Inflammatory macrophage (primary cell): ENCODE measurements around the gene SPATA31C1.
A peak's percentile ranks its signal among the peaks of the same experiment; 100 is the strongest.
"Not testable (repeated sequence)": the region's sequence is repeated elsewhere in the genome, so short reads cannot be mapped to it uniquely, and the experiment has no call there.

Experiments
- DNase-seq, 2 donors: peaks; one replicate each; pipeline ENCODE4 v3.0.0-alpha.2; 2020 to 2022
- total RNA-seq, 18 experiments: gene quantifications; one replicate each; lab custom pipeline; 2026; ENCODE audit warnings: mixed read lengths in 6 of 18, inconsistent platforms in 2 of 18; lab: John Stamatoyannopoulos, UW

SPATA31C1 gene
- 0 to 0.10 (median 0) reads per million in 18 experiments for total RNA-seq

DNA sequence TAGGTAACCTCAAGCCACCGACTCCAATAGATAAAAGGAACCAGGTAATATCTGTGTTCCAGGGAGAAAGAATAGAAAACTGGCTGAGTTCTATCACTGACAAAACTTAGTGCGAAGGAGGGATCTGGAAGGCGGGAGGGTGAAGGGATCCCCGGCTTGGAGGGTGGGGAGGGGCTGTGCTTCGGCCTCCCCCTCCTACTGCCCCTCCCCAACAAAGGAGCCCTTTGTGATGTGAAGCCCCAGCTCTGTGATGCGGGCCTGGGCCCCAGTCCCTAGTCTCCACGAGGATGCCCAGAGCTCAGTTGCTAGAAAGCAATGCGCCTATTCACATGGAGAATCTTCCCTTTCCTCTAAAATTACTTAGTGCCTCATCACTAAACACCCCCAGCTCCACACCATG lies at the start of gene SPATA31C1:
TSS of gene SPATA31C1 (plus strand) at position 301 of the 400 bp plus-strand sequence.
- DNase-seq: not testable (repeated sequence)

DNA sequence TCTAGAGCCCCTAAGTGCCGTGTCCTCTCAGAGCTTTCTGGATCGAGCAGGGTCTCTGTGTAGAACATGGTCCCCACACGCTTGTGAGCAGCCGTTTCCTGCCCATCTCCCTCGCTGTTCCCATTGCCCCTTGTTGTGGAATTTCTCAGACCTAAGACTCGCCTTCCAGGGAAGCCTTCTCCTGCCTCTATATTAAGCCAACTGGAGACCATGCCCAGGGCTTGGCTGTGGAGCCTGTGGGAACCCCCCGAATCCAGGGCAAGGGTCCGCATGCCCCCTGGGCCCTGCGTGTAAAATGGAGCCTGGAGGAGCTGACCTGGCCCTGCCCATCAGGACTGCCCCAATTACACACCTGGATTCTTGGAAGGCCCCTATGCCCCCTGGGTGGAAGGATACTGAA lies 49.6 kb upstream of the SPATA31C1 start:
- DNase-seq: no peak

DNA sequence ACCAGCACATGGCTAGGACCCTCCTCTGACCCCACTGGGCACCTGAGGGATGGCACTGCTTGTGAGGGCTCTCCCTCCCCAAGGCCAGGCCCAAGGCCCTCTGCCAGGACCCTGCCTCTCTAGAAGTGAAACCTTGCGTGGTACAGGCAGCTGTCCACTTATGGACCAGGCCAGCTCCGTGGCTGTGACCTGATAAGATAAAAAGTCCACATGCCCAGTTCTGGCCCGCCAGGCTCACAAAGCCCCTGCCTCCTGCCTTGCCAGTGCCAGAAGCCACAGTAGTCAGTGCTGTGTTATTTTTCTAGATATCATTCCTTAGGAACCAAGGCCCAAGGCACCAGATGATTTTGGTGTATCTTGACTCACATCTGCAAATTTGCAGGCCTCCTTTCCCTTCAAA lies 49.1 kb upstream of the SPATA31C1 start:
- no peak for DNase-seq

DNA sequence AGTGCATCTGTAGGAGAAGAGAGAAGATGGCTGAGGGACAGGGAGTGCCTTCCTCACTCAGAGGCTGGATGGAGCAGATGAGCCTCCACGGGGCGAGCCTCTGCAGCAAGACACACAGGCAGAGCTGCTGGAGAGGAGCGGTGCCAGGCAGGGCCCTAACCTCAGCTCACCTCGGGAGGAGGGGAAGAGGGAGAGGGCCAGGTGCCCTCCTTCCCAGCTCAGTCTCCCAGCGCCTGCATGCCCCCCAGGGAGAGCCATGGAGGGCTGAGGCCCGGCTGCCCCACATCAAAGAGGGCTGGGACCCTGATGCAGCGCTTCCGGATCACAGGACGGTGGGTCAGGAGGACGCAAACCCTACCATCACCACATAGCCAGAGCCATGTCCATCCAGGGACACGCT lies 48.7 kb upstream of the SPATA31C1 start:
- DNase-seq: no peak

DNA sequence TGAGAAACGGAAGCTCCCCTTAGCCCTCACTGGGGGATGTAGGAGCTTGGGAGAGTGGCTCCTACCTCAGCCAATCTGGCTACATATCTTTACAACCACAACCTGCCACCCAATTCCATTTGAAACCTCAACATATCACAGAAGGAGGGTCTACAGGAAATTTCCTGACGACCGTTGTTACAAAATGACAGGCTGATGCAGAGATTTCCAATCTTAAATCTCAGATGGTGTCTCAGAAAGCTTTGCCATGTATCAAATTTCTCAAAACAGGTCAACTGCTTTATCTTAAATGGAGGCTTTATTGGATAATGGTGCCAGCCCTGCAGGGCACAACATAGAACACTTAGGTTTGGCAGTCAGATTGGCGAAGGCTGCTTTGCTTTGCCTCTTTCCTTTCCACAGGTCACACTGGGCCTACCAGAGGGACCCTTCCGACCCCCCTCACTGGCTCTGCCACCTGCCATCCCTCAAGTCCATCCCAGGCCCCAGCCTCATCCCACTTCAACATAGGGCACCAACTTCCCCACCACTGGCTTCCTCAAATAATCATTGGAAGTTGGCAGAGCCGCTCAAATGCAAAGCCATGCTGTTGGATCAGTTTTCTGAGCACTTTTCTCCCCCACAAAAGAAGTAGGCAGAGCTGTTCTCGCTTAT lies 46.2 kb upstream of the SPATA31C1 start:
- no peak for DNase-seq

DNA sequence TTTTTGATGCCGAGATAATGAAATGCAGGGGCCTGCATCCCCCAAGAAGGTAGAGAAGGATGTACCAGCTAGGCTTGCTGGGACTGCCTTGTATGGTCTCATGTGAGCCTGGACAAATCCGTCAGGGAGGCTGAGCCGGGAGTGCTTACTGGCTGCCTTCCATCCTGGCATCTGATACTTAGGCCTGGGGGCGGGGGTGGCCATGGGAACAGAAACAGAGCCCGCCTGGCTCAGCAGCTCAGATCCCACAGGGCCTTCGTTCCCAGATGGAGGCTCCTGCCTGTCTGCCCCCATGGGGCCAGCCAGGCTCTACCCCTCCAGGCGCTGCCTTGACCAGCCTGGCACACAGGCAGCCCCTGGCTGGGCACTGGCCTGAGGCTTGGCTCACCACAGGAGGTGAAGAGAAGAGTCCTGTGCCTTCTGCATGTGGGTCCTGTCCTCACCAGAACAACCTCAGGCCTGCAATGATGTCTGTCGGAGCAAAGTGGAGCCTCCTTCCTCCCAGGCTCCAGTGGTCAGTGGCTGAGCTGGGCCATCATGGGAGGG lies 45.6 kb upstream of the SPATA31C1 start:
- no peak for DNase-seq

DNA sequence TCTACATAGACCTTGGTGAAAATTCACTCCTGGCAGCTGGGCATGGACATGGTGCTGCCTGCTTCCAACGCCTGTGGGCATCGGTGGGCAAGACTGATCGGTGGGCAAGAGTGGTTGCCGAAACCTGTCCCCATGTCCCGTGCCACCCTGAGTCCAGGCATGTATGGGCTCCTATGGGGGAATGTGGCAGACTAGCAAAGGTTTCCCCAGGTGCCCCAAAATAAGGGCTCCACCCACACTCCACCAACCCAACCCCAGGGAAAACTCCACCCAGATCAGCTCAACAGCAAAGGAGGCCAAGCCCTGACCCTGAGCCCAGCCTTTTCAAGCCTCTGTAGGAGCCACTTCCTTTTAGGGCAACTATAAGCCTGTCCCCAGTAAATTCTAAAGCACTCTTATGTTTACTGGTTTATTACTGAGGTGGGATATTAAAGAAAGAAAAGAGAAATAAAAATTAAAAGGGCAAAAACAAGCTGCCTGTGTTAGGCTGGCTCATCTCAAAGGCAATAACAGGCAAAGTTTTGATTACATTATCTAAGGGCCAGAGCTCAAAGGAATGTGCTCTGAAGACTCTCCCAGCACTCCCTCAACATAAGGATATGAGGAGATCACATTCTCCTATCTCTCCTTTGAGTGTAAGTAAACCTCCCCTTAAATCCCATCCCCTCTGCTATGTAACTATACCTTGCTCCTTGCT lies 44.0 kb upstream of the SPATA31C1 start:
- no peak for DNase-seq

DNA sequence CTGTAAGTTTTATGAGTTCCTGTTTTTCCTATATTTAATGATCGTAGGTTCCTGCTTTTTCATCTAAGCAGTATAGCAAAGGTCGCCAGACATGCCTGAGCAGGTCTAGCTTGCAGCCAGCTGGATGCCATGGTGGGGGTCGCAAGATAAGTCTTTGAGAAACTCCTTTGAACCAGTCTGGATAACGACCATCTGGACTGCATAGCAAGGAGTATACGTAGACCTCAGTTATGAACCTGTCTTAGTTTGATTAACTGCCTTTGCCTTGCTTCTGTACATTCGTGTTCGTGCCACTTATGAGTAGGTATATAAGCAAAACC lies 43.5 kb upstream of the SPATA31C1 start:
- DNase-seq: no peak

DNA sequence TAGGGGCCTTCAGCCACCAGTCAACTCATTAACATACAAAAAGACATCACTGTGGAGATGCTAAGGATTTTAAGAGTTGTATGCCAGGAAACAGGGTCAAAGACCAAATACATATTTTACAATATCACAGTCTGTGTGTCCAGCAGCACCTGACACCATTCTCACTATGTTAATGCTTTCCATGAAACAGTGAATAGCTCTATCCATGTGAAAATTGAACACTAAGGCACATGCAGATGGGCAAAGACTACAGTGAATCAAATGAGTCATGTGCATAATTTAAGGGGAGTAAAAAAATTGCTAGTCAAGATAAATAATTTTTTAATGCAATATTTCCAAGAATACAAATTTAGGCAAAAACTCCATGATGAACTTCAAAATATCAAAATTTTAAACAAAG lies 42.7 kb upstream of the SPATA31C1 start:
- DNase-seq: no peak

DNA sequence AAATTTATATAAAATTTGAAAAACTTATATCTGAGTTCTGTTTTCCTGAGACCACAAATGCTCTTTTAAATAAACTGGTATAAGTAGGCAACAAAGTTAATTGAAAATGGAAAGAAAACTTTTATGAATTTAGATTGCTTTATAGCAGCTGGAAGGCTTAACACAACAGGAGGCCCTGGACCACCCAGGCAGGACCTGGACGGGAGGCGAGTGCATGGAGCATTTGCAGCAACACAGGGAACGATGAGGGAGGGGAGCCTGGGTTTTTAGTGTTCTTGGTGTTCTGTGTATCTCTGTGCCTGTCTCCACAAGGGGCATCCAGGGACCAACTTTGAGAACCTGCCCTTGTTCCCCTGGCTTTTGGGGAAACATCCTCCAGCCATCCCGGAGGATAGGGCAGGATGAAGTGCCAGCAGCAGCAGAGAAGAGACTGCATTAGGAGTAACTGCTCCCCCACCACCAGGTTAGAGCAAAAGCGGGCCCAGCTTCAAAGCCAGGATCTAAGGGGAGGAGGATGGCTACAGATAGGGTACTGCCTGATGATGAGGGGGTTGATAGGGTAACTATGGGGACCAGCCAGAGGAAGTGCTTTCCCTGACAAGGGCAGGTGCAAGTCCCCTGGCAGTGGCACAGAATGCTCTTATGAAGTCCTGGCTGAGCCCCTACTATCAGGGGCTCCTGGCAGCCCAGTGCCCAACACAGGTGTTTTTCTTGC lies 41.8 kb upstream of the SPATA31C1 start:
- DNase-seq: no peak

DNA sequence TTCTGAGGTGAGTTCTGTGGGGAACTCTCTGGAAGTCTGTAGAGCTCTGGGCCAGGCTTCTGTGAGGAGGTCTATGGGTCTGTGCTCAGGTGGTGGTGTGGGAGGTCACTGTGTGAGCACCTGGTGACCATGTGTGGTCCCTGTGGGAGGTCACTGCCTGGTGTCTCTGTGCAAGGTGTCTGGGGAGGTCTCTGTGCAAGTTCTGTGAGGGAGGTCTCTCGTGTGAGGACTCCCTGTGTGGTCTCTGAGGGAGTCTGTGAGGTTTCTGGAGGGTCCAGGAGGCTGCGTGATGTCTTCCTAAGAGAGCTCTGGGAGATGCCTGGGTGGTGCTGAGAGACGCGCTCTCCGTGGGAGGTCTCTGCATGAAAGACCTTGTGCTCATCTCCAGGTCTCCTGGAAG lies 41.1 kb upstream of the SPATA31C1 start:
- no peak for DNase-seq

DNA sequence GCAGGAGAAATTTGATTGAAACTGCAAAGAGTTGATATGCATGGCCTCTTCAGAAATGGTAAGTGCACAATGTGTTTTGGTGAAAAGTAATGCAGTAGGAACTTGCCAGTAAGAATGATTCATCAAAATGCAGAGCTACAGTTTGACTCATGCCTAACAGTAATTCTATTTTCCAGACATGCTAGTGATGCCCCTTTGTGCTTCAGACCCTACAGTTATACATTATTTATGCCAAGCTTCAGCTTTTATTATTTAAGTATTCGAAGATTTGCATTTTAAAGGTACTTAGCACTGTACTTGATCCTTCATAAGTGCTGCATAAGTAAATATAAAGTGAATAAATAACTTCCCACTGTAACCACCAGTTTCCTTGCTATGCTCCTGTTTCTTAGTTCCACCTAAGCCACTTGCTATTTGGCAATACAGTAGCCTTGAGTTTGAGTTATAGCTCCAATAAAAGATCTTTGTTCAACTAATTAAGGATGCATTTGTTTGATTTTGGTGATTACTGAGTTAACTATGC lies 38.7 kb upstream of the SPATA31C1 start:
- DNase-seq: peak; percentile 13

DNA sequence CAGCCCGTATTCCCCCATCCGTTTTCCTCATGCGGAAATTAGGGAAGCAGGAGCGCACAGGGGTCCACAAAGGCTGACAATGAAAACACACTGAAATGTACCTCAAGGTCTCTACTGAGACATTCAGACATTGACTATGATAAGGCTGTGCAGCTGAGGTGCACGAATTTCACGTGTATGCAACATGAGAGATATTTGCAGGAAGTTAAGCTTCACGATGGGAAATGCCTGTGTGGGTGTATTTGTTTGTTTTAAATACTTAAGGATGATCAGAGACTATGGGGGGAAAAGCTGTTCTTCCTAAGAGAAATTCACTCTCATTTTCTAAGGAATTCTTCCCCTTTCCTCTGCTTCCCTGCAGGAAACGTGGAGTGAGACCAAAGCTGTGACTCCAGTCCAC lies 37.6 kb upstream of the SPATA31C1 start:
- DNase-seq: no peak

DNA sequence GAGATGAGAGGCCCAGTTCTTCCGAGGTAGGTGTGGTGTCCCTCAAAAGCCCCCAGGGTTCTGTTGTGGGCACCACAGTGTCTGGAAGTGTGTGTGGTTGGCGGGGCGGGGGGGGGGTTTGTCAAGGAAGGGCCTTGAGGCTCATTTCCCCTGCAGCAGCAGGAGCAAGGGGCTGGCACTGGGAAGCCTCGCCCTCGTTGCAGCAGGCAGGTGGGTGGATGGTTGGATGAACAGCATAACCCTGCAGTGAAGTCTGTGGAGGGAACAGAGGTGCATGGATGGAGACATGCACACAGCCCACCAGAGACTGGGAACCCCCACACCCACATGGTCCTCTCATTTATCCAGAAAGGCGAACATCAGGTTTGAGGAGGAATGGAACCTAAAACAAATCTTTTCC lies 37.1 kb upstream of the SPATA31C1 start:
- DNase-seq: no peak

DNA sequence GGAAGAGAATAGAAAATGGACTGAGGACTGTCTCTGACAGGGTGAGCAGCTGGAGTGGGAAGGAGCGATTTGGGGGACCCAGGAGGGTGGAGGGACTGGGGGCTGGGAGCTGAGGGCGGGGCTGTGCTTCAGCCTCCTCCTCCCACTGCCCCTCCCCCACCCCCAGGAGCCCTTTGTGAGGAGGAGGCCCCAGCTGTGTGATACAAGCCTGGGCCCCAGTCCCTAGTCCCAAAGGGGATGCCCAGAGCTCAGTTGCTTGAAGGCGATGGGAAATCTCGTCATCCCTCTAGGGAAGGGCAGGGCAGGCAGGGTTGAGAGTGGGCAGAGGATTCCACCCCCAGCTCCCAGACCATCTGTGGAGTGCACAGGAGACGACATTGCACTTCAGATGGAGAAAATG lies 35.1 kb upstream of the SPATA31C1 start, which contains the start of gene SPATA31E1:
TSS of gene SPATA31E1 (plus strand) at position 251 of the 400 bp plus-strand sequence. CDS start at position 266, 15 bp downstream.
- DNase-seq: no peak

DNA sequence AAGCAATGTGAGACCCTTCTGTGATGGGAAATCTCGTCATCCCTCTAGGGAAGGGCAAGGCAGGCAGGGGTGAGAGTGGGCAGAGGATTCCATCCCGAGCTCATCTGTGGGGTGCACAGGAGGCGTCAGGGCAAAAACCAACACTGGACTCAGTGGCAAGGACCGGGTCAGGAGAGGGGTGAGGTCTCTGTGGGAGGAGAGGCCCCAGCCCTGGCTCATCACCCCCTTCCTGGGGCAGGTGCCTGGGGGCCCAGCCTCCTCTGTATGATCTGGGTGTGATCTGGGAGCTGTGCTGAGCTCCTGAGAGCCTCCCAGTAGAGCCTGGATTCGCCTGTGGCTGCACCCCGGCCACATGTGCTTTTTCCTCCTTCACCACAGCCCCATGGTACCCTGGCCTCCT lies 34.5 kb upstream of the SPATA31C1 start:
- DNase-seq: no peak

DNA sequence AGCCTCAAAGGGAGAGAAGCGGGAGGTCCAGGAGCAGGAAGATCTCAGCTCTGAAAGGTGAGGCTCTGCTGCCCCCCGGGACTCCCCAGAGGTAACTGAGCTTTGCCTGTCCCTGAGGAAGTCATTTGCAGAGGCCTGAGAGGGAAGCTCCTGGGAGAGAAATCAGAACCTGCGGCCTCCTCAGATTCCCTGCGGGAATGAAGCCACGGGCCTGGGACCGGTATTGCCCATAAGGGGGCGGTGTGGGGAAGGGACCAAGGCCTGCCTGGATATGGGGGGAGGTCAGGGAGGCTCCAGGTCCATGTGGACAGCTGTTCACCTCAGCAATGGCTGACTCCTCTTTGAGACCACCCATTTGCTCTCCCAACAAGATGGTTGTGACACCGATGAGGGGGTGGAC lies 33.8 kb upstream of the SPATA31C1 start:
- DNase-seq: peak in 1 of 2 donors; percentile 3

DNA sequence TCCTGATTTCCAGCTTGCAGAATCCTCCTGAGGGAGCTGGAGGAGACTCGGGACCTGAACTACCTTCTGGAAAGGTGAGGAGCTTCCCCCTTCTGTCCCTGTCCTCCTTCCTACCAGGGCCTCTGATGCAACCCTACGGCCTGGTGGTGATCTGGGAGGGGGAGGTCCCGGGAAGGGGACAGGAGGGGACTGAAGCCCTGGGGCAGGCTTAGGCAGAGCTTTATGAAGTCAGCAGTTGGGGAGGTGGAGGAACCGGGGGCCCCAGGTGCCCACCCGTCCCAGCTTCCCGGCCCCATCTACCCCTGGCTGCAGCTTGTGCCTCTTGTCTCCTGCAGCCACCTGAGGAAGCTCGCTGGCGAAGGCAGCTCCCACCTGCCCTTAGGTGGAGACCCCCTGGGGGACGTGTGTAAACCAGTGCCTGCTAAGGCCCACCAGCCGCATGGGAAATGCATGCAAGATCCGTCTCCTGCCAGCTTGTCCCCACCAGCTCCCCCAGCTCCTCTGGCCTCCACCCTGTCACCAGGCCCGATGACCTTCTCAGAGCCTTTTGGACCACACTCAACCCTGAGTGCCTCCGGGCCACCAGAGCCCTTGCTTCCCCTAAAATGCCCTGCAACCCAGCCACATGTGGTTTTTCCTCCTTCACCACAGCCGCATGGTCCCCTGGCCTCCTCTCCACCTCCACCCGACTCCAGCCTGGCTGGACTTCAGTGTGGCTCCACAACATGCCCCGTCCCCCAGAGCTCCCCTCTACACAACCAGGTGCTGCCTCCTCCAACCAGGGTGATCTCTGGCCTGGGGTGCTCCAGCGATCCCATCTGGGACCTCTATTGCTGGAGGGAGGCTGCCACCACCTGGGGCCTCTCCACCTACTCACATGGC lies 32.9 kb upstream of the SPATA31C1 start:
- DNase-seq: no peak

DNA sequence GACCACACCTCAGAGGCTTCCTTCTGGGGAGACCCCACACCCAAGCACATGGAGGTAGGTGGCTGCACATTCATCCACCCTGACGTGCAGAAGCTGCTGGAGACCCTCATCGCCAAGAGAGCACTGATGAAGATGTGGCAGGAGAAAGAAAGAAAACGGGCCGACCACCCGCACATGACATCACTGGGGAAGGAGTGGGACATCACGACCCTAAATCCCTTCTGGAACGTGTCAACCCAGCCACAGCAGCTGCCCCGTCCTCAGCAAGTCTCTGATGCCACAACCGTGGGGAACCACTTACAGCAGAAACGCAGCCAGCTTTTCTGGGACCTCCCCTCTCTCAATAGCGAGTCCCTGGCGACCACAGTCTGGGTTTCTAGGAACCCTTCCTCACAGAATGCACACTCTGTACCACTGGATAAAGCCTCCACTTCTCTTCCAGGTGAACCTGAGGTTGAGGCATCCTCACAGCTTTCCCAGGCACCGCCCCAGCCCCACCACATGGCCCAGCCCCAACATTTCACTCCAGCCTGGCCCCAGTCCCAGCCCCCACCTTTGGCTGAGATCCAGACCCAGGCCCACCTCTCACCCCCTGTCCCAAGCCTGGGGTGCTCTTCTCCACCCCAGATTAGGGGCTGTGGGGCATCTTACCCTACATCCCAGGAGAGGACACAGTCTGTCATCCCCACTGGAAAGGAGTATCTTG lies 32.1 kb upstream of the SPATA31C1 start:
- no peak for DNase-seq

DNA sequence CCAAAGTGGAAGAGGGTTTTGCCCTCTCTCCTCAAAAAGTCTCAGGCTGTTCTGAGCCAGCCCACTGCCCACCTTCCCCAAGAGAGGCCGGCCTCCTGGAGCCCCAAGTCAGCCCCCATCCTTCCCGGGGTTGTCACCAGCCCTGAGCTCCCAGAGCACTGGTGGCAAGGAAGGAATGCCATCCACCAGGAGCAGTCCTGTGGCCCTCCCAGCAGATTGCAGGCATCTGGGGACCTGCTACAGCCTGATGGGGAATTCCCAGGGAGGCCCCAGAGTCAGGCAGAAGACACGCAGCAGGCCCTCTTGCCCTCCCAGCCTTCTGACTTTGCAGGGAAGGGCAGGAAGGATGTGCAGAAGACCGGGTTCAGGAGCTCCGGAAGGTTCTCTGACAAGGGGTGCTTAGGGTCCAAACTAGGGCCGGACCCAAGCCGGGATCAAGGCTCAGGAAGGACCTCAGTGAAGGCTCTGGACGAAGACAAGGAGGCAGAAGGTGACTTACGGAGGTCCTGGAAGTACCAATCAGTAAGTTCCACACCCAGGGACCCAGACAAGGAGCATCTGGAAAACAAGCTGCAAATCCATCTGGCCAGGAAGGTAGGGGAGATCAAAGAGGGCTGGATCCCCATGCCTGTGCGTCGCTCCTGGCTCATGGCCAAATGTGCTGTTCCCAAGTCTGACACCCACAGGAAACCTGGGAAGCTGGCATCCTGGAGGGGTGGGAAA lies 31.4 kb upstream of the SPATA31C1 start:
- no peak for DNase-seq
